Type B pancreatic cell (in vitro differentiated cells): ENCODE data around the gene ZDHHC22. TPM values are rescaled to one million over a fixed set of nuclear protein-coding genes. Genes with fewer than 3 reads are reported as not detected.

Experiments
- DNase-seq: peaks from one replicate; pipeline ENCODE4 v3.0.0; 2021; ENCODE audit warnings: mixed read lengths; ENCODE audit not compliant: unreplicated experiment; ENCODE audit errors: extremely low spot score
- H3K27ac Mint-ChIP-seq: 2 replicates; pipeline ENCODE4 v1.8.0; 2021; ENCODE audit warnings: mild to moderate bottlenecking, mixed read lengths
- H3K27me3 Mint-ChIP-seq: 2 replicates; pipeline ENCODE4 v1.8.0; 2021; ENCODE audit warnings: mixed read lengths
- H3K36me3 Mint-ChIP-seq: 2 replicates; pipeline ENCODE4 v1.8.0; 2021; ENCODE audit warnings: mixed read lengths
- H3K4me1 Mint-ChIP-seq: one replicate; pipeline ENCODE4 v1.8.0; 2021; ENCODE audit warnings: mixed read lengths; ENCODE audit not compliant: unreplicated experiment
- H3K4me3 Mint-ChIP-seq: 2 replicates; pipeline ENCODE4 v1.8.0; 2021; ENCODE audit warnings: mild to moderate bottlenecking, mixed read lengths
- H3K9me3 Mint-ChIP-seq: 2 replicates; pipeline ENCODE4 v1.8.0; 2021; ENCODE audit warnings: mixed read lengths
- total RNA-seq: library from RNA; stranded (reverse); gene quantifications from 2 replicates; pipeline ENCODE4 v1.2.1, GENCODE V29; 2021; ENCODE audit warnings: low replicate concordance
- TF ChIP-seq, protein P1 (sequence below): fragments of 200-600 bp; sonication (generic); conservative IDR thresholded peaks from 2 replicates; pipeline ENCODE4 v1.5.0; 2021; ENCODE audit warnings: antibody characterized with exemption, mild to moderate bottlenecking

ZDHHC22 gene
- total RNA-seq, 1 donor from 2014 or later, result 0.24 TPM

- Mint-ChIP-seq H3K9me3 (no peaks in the 10 kb centered on the region), H3K4me3 (no peak overlapping the region), H3K27ac (no peak overlapping the region), H3K27me3 (no peaks in the 10 kb centered on the region), H3K4me1 (peaks cover 22% of the 10 kb centered on the region), H3K36me3 (peaks cover 24% of the 10 kb centered on the region)
- TF ChIP-seq, protein P1, sequence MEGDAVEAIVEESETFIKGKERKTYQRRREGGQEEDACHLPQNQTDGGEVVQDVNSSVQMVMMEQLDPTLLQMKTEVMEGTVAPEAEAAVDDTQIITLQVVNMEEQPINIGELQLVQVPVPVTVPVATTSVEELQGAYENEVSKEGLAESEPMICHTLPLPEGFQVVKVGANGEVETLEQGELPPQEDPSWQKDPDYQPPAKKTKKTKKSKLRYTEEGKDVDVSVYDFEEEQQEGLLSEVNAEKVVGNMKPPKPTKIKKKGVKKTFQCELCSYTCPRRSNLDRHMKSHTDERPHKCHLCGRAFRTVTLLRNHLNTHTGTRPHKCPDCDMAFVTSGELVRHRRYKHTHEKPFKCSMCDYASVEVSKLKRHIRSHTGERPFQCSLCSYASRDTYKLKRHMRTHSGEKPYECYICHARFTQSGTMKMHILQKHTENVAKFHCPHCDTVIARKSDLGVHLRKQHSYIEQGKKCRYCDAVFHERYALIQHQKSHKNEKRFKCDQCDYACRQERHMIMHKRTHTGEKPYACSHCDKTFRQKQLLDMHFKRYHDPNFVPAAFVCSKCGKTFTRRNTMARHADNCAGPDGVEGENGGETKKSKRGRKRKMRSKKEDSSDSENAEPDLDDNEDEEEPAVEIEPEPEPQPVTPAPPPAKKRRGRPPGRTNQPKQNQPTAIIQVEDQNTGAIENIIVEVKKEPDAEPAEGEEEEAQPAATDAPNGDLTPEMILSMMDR, result no peak
- no peak for DNase-seq
Measured at GRCh38 chr14:77114609-77115008, 27.0 kb downstream of the ZDHHC22 start.

GRCh38 chr14:77113644-77114043 lies 27.9 kb downstream of the ZDHHC22 start:
- TF ChIP-seq, protein P1, result no peak
- Mint-ChIP-seq H3K4me3 (no peak overlapping the region), H3K36me3 (peaks cover 28% of the 10 kb centered on the region), H3K4me1 (peaks cover 22% of the 10 kb centered on the region), H3K27ac (peak overlapping the region; percentile 56), H3K27me3 (no peaks in the 10 kb centered on the region), H3K9me3 (no peaks in the 10 kb centered on the region)
- DNase-seq, result no peak

DNA sequence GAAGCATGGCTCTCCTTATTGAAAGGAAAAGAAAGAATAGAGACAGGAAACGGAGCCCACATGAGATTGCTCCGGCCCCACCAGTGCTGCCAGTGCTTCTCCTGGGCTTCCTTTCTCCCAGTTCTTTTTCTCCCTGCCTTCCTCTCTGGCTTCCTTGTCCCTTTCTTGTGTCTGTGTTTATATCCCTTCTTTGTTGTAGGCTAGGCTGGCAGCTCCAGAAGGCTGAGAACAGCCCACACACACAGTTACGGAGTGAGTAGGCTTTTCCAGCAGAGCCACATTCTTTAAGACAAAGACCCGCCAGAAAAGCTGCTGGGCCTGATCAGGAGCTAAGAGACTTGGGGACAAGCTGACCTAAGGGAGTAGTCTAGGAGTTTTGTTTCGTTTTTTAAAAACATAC lies 30.6 kb downstream of the ZDHHC22 start:
- no peak for DNase-seq
- Mint-ChIP-seq H3K4me1 (peaks cover 22% of the 10 kb centered on the region), H3K9me3 (no peaks in the 10 kb centered on the region), H3K27ac (peak overlapping the region; percentile 98), H3K36me3 (peaks cover 27% of the 10 kb centered on the region), H3K27me3 (no peaks in the 10 kb centered on the region), H3K4me3 (peak overlapping the region; percentile 75)
- TF ChIP-seq, protein P1, result no peak

GRCh38 chr14:77110286-77110685 lies 31.3 kb downstream of the ZDHHC22 start:
- TF ChIP-seq, protein P1, result no peak
- Mint-ChIP-seq H3K36me3 (peaks cover 26% of the 10 kb centered on the region), H3K27ac (peak overlapping the region; percentile 98), H3K4me1 (peaks cover 24% of the 10 kb centered on the region), H3K4me3 (peak overlapping the region; percentile 42), H3K27me3 (no peaks in the 10 kb centered on the region), H3K9me3 (no peaks in the 10 kb centered on the region)
- no peak for DNase-seq

GRCh38 chr14:77109656-77110055 lies 31.9 kb downstream of the ZDHHC22 start:
- Mint-ChIP-seq H3K27ac (peak overlapping the region; percentile 98), H3K27me3 (no peaks in the 10 kb centered on the region), H3K9me3 (no peaks in the 10 kb centered on the region), H3K4me3 (peak overlapping the region; percentile 42), H3K4me1 (peaks cover 30% of the 10 kb centered on the region), H3K36me3 (peaks cover 25% of the 10 kb centered on the region)
- DNase-seq, result no peak
- TF ChIP-seq, protein P1, result no peak

DNA sequence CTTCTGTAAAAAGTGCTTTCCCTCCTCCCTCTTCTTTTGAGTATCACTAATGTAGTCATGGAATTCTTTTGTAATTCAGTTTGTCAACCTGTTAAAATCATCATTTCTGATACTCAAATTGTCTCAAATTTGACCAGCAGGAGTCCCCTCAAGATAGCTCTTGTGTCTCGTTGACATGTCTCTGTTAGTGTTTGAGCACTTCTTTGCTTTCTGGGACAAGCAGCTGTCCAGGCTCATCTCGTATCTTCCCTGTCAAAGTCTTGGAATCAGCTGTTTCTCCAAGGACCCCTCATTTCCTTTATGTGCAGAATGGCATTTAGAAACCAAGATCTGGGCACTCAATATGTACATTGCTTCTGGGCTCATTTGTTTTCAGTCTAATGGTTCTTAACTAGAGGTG lies 32.8 kb downstream of the ZDHHC22 start:
- Mint-ChIP-seq H3K9me3 (no peaks in the 10 kb centered on the region), H3K27me3 (no peaks in the 10 kb centered on the region), H3K4me1 (peaks cover 35% of the 10 kb centered on the region), H3K36me3 (peaks cover 26% of the 10 kb centered on the region), H3K27ac (peak overlapping the region; percentile 98), H3K4me3 (no peak overlapping the region)
- TF ChIP-seq, protein P1, result no peak
- DNase-seq, result no peak
